Brain microvascular endothelial cell (primary cell): ENCODE results near the gene LHFPL6.

Experiments
- DNase-seq: peaks from one replicate; pipeline ENCODE4 v3.0.0-alpha.2; 2020
- H3K27ac ChIP-seq: fragments of 250-450 bp; sonication (Bioruptor Pico); 2 replicates; pipeline ENCODE4 v1.5.1; 2020; ENCODE audit warnings: mild to moderate bottlenecking, moderate library complexity
- H3K27me3 ChIP-seq: fragments of 250-450 bp; sonication (Bioruptor Pico); replicated peaks from 2 replicates; pipeline ENCODE4 v1.5.1; 2020; ENCODE audit warnings: mild to moderate bottlenecking
- H3K36me3 ChIP-seq: fragments of 250-450 bp; sonication (Bioruptor Pico); replicated peaks from 2 replicates; pipeline ENCODE4 v1.5.1; 2020; ENCODE audit warnings: mild to moderate bottlenecking
- H3K4me3 ChIP-seq: 2 replicates; pipeline ENCODE4 v1.5.1; 2011; ENCODE audit warnings: low read depth, mild to moderate bottlenecking, control low read depth, low read length, moderate library complexity
- in situ Hi-C: cut with HindIII; loops from 2 replicates; pipeline ENCODE4 v1.10.0; 2017; ENCODE audit warnings: low sequenced_read_pairs, low pct_ligation_motif_present
- TF ChIP-seq, protein P1 (sequence below): IDR thresholded peaks from 2 replicates; pipeline ENCODE4 v1.5.1; 2011; ENCODE audit warnings: low read depth, mild to moderate bottlenecking, moderate library complexity, low read length, control low read depth, inconsistent platforms; ENCODE audit errors: missing control alignments

The LHFPL6 gene

DNA sequence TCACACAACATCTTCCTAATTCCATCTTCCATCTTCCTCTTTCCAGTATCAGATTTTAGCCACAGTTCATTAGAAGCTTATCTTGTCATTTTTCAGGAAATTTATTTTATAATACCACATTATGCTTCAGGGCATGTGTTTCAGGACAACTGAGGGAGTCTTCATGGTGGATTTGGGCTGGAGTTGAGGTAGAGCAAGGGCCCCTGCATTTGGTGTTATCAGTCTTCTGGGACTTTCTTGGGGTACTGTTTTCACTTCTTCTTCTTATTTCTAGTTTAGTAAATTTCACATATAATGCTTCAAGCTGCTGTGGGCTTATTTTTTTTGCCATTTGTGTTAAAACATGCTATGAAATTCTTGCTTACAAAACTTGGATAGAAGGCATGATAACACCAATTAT is 188.7 kb downstream of the LHFPL6 start:
- in situ Hi-C loops, result no loop called here
- H3K36me3 ChIP-seq, result no peaks in the 10 kb centered on the region
- DNase-seq, result no peak
- no peaks in the 10 kb centered on the region for H3K27me3 ChIP-seq
- TF ChIP-seq, protein P1, sequence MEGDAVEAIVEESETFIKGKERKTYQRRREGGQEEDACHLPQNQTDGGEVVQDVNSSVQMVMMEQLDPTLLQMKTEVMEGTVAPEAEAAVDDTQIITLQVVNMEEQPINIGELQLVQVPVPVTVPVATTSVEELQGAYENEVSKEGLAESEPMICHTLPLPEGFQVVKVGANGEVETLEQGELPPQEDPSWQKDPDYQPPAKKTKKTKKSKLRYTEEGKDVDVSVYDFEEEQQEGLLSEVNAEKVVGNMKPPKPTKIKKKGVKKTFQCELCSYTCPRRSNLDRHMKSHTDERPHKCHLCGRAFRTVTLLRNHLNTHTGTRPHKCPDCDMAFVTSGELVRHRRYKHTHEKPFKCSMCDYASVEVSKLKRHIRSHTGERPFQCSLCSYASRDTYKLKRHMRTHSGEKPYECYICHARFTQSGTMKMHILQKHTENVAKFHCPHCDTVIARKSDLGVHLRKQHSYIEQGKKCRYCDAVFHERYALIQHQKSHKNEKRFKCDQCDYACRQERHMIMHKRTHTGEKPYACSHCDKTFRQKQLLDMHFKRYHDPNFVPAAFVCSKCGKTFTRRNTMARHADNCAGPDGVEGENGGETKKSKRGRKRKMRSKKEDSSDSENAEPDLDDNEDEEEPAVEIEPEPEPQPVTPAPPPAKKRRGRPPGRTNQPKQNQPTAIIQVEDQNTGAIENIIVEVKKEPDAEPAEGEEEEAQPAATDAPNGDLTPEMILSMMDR, result no peak
- H3K4me3 ChIP-seq, result no peak overlapping the region
- H3K27ac ChIP-seq, result no peak overlapping the region

DNA sequence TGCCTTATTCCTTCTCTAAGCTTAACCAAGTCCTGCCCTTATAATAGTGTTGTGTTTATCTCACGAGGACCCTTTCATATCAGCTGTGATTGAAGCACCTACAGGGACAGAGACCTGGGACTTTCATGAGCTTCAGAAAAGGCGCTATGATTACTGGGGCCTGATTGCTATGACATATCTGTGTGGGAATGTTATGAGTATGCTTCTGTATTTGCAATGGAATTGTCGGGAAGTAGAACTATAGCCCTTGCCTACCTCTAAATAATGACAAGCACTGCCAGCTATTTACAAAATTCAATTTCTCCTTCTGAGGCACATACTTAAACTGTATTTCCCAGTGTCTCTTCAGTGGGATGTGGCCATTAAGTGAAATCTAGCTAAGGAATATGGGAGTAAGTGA is 191.5 kb downstream of the LHFPL6 start:
- DNase-seq, result no peak
- H3K36me3 ChIP-seq, result no peaks in the 10 kb centered on the region
- no peak overlapping the region for H3K27ac ChIP-seq
- in situ Hi-C loops, result no loop called here
- no peaks in the 10 kb centered on the region for H3K27me3 ChIP-seq
- TF ChIP-seq, protein P1, result no peak
- H3K4me3 ChIP-seq, result no peak overlapping the region

DNA sequence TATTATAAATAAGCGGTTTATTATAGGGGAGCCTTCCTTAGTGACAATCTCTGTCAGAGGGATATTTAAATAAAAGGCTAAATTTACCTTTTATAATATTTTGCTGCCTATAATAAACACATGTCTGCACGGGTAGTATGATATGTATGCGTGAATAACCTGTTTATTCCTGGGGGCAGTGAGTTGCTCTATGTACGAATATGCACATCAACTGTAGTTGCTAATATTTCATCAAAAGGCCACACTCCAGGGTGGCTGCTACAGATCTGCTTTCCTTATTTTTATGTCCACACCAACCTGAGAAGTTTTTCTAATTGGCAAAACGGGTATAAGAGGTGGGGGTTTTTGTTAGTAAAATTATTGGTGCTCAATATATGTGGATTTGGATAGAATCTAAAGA is 192.0 kb downstream of the LHFPL6 start:
- DNase-seq, result no peak
- no peaks in the 10 kb centered on the region for H3K36me3 ChIP-seq
- TF ChIP-seq, protein P1, result no peak
- in situ Hi-C loops, result no loop called here
- no peak overlapping the region for H3K27ac ChIP-seq
- no peaks in the 10 kb centered on the region for H3K27me3 ChIP-seq
- H3K4me3 ChIP-seq, result no peak overlapping the region

DNA sequence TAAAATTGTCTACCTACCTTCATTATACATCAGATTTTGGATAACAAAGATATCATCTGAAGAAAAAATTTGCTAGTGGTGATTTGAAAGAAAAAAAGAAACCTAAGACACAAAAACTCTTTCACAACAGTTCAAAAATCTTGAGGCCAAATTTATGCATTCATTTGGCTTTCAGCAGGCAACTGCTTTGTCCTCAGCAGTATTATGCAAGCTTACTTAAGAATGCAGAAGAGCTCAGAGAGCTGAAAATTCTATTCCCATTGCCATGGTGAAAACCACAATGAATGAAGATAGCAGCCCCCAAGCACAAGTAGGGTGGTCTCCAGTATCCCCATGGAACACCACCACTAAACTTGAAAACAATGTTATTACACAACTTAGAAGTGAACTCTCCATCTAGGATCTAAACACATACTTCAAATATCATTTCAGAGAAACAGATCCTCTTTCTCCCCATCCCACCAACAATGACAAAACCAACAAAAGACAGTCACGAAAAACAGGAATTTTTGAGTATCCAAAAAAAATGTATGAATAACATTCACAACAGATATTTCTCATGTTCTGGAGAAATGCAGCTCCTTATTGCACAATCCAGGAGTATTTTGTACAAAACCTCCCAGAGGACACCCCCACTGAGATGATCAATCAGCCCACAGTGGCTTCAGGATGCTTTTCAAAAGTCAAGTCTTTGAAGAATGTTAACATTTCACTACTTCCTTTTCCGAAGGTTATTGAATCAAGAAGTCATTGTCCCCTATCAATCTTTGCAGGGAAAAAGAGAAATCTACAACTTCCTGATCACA is 192.7 kb downstream of the LHFPL6 start:
- no peak for DNase-seq
- Histone ChIP-seq H3K27me3 (no peaks in the 10 kb centered on the region), H3K36me3 (no peaks in the 10 kb centered on the region), H3K27ac (no peak overlapping the region), H3K4me3 (no peak overlapping the region)
- TF ChIP-seq, protein P1, result no peak
- in situ Hi-C loops, result no loop called here

DNA sequence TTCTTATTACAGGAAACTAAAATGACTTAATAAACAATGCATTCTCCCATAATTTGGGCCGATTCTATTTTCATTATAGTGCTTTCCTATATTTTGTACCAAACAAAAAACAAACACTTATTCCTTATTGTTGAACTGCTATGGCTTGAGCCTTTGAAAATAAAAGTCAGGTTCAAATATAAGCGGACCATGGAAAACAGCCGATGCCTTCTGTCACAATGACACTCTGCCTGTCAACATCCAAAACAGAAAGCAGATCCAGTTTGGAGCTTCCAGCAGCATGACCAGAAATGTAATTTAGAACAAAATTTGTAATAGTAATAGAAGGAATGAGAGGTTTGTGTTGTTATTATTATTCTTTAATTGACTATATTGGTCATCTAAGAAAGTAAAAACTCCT is 194.5 kb downstream of the LHFPL6 start:
- Histone ChIP-seq H3K27me3 (no peaks in the 10 kb centered on the region), H3K27ac (no peak overlapping the region), H3K36me3 (no peaks in the 10 kb centered on the region), H3K4me3 (no peak overlapping the region)
- in situ Hi-C loops, result no loop called here
- TF ChIP-seq, protein P1, result no peak
- DNase-seq, result no peak

DNA sequence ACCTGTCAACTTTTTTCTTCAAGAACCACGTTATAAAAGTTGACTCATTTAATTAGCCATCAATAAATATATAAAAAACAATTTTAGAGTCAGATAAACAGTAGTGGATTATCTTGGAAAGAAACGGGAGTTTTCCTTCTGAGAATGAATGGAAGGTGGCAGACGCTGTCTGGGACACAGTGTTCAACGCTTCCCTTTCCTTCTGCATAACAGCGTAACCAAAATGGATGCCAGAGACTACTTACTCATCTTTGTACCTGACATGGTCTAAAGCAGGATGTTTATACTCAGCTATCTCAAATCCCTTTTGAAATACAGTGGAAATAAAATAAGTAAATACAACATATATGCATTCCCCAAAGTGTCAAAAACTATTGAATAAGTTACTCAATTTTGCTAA is 195.2 kb downstream of the LHFPL6 start:
- in situ Hi-C loops, result no loop called here
- TF ChIP-seq, protein P1, result no peak
- H3K27ac ChIP-seq, result no peak overlapping the region
- no peaks in the 10 kb centered on the region for H3K27me3 ChIP-seq
- H3K36me3 ChIP-seq, result no peaks in the 10 kb centered on the region
- H3K4me3 ChIP-seq, result no peak overlapping the region
- DNase-seq, result no peak
